Activated T-helper 1 cell treated with anti-CD3 and anti-CD28 coated beads, Interleukin-12 subunit alpha, Interleukin-12 subunit beta, Interleukin-2, Interleukin-4 antibody, amounts not matched to agents 30 ng/mL and 10 ng/mL and 1 ng/mL, durations not matched to agents 14 hours and 24 hours and 36 hours (primary cell): ENCODE results near the gene WDR36. TPM values are rescaled to one million over a fixed set of nuclear protein-coding genes. Genes with fewer than 3 reads are reported as not detected.

ENCODE experiments used
- total RNA-seq: library from RNA; stranded (reverse); gene quantifications from 2 replicates; pipeline ENCODE4 v1.2.3, GENCODE V29; 2022

The WDR36 gene
- total RNA-seq, 1 donor from 2014 or later: 82.5 TPM

Other genes starting within 250 kb of the WDR36 start
- gene TSLP, start 20.6 kb upstream of the WDR36 start, total RNA-seq: 0.17 and 0.47 TPM in 2 replicates
- gene CAMK4, start 132.0 kb downstream of the WDR36 start, total RNA-seq: 51.8 and 56.9 TPM in 2 replicates